Pancreas (tissue), 10 donors: Measurements from ENCODE around the gene OGFOD3. TPM values are rescaled to one million over a fixed set of nuclear protein-coding genes. Genes with fewer than 3 reads are reported as not detected.
A peak's percentile ranks its signal among the peaks of the same experiment; 100 is the strongest.
"Not testable (repeated sequence)": the region's sequence is repeated elsewhere in the genome, so short reads cannot be mapped to it uniquely, and the experiment has no call there.

Experiments
- ATAC-seq, 4 donors: fragments of 200-7000 bp; cut with Tn5 transposase; one replicate each; pipeline versions ENCODE4 v1.8.0 to v1.9.1; 2020; ENCODE audit warnings: mild to moderate bottlenecking in 4 of 4, moderate library complexity in 4 of 4
- DNase-seq, 6 donors: peaks; one replicate each; pipeline ENCODE4 v3.0.0-alpha.2; 2020
- FAIRE-seq: peaks from 2 replicates; lab custom pipeline; 2012; peaks lifted over from hg19 to GRCh38; lab: Jason Lieb, UNC
- H3K27ac ChIP-seq, 4 donors: fragments of 200-600 bp; sonication (generic); 1 replicate in 3 of 4; 2 replicates in 1 of 4; pipeline versions ENCODE4 v1.5.0 to v1.8.0; 2020
- H3K27me3 ChIP-seq, 4 donors: fragments of 200-600 bp; one replicate each; pipeline ENCODE4 v1.8.0; 2021
- H3K36me3 ChIP-seq, 3 donors: fragments of 200-600 bp; sonication (generic) in 1 of 3; one replicate each; pipeline versions ENCODE4 v1.5.0 to v1.8.0; 2020 to 2021
- H3K4me1 ChIP-seq, 3 donors: fragments of 200-600 bp; one replicate each; pipeline ENCODE4 v1.8.0; 2021
- H3K4me3 ChIP-seq, 4 donors: fragments of 200-600 bp; sonication (generic) in 2 of 4; one replicate each; pipeline versions ENCODE4 v1.5.0 to v1.8.0; 2020 to 2021
- H3K9me3 ChIP-seq, 4 donors: fragments of 200-600 bp; one replicate each; pipeline ENCODE4 v1.8.0; 2021
- WGBS, 2 donors: extraction: QIAGEN DNeasy Blood & Tissue Kit; methylation state at CpG; one replicate each; pipeline ENCODE4 v1.1.7; 2013; 5-methylcytosine and 5-hydroxymethylcytosine counted together
- intact Hi-C, 3 donors: fragments of 100-400 bp; cut with DNase I; formaldehyde crosslinking; loops; one replicate each; pipeline versions ENCODE4 v1.11.1 to v1.14.2; 2022
- polyA plus RNA-seq, 2 donors: library from polyadenylated mRNA; stranded (reverse); fragments of 200-250 nt; gene quantifications; one replicate each; pipeline ENCODE4 v1.2.3, GENCODE V29; 2013
- total RNA-seq, 6 donors: library from RNA; stranded (reverse); fragmentation: NEBNext Ultra II Directional in 4 of 6; extraction: Animal tissue kit (Norgen Biotek cat#: 25700) in 4 of 6; gene quantifications; one replicate each; pipeline versions ENCODE4 v1.2.1 to v1.2.4, GENCODE V29; 2021 to 2023
- TF ChIP-seq, protein P1 (sequence below), 4 donors: fragments of 200-600 bp; sonication (generic) in 3 of 4; IDR thresholded peaks; one replicate each; pipeline versions ENCODE4 v1.5.0 to v1.8.0; 2021; ENCODE audit warnings: antibody characterized with exemption in 4 of 4
- donor health status: healthy with polysubstance abuse.
- donor health status: DM: no; HTN: no; CAD: no; lungs with moderate emphysema.
- donor health status: DM: no; HTN: no; CAD: no.
- donor health status: control.
- donor health status: control.
- donor health status: Bipolar disorder and iron deficiency.
- donor health status: DM: yes; HTN: yes; CAD: no.
- donor health status: DM: no; HTN: no; CAD: no.
- donor health status: DM: no; HTN: no; CAD: no.
- donor health status: DM: yes; HTN: yes; CAD: no.

The OGFOD3 gene
- total and polyA plus RNA-seq, 8 donors: 17.8 to 28.0 (median 19.9) TPM

DNA sequence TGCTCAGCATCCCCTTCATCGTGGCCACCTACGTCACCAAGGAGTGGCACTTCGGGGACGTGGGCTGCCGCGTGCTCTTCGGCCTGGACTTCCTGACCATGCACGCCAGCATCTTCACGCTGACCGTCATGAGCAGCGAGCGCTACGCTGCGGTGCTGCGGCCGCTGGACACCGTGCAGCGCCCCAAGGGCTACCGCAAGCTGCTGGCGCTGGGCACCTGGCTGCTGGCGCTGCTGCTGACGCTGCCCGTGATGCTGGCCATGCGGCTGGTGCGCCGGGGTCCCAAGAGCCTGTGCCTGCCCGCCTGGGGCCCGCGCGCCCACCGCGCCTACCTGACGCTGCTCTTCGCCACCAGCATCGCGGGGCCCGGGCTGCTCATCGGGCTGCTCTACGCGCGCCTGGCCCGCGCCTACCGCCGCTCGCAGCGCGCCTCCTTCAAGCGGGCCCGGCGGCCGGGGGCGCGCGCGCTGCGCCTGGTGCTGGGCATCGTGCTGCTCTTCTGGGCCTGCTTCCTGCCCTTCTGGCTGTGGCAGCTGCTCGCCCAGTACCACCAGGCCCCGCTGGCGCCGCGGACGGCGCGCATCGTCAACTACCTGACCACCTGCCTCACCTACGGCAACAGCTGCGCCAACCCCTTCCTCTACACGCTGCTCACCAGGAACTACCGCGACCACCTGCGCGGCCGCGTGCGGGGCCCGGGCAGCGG, 43.6 kb downstream of the OGFOD3 start:
- H3K9me3 ChIP-seq: no peaks in the 10 kb centered on the region
- DNase-seq (peak in 1 of 6 donors; percentile 52), ATAC-seq (no peak), FAIRE-seq (no peak)
- intact Hi-C loops: no loop called here
- no peaks in the 10 kb centered on the region for H3K36me3 ChIP-seq
- no peak overlapping the region for H3K27ac ChIP-seq
- H3K27me3 ChIP-seq: peaks cover 0 to 18% (median 0%) of the 10 kb centered on the region in 4 donors
- H3K4me1 ChIP-seq: peaks cover 0 to 10% (median 7%) of the 10 kb centered on the region in 3 donors
- H3K4me3 ChIP-seq: no peak overlapping the region
- TF ChIP-seq, protein P1, sequence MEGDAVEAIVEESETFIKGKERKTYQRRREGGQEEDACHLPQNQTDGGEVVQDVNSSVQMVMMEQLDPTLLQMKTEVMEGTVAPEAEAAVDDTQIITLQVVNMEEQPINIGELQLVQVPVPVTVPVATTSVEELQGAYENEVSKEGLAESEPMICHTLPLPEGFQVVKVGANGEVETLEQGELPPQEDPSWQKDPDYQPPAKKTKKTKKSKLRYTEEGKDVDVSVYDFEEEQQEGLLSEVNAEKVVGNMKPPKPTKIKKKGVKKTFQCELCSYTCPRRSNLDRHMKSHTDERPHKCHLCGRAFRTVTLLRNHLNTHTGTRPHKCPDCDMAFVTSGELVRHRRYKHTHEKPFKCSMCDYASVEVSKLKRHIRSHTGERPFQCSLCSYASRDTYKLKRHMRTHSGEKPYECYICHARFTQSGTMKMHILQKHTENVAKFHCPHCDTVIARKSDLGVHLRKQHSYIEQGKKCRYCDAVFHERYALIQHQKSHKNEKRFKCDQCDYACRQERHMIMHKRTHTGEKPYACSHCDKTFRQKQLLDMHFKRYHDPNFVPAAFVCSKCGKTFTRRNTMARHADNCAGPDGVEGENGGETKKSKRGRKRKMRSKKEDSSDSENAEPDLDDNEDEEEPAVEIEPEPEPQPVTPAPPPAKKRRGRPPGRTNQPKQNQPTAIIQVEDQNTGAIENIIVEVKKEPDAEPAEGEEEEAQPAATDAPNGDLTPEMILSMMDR (IDR thresholded peaks at IDR 0.05): no peak
- WGBS, 2 donors: 56 to 69% methylated on average over 77 to 79 of the region's 79 CpGs

DNA sequence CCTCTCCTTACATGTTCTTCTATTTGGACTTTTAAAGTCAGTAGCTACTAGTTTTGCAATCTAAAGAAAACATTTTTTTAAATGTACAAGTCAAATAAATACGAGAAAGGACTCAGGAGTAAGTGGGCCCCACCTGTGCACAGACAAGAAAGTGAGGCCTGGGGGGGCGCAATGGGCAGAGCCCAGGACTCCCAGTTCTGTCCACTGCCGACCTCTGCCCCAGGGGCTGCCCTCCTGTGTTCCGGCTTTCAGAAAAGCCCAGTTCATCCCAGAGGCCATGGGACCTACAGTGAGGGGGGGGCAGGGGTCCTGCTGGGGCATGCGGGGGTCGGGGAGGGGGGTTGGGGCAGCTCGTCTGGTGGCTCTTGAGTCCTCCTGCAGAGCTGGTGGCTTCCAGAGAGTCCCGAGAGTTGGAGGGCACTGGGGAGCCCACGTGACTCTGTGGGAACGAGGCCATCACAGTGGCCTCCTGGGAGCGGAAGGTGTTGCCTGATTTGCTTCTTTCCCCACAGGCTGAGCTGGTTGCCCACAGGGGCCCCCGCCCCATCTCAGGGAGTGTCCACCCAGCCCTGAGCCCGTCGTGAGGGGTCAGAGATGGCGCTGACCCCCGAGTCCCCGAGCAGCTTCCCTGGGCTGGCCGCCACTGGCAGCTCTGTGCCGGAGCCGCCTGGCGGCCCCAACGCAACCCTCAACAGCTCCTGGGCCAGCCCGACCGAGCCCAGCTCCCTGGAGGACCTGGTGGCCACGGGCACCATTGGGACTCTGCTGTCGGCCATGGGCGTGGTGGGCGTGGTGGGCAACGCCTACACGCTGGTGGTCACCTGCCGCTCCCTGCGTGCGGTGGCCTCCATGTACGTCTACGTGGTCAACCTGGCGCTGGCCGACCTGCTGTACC, 44.4 kb downstream of the OGFOD3 start:
- Histone ChIP-seq H3K9me3 (no peaks in the 10 kb centered on the region), H3K4me1 (peaks cover 0 to 10% (median 7%) of the 10 kb centered on the region in 3 donors), H3K27ac (no peak overlapping the region), H3K4me3 (no peak overlapping the region), H3K27me3 (peaks cover 0 to 18% (median 0%) of the 10 kb centered on the region in 4 donors), H3K36me3 (no peaks in the 10 kb centered on the region)
- WGBS, 2 donors: 86 to 88% methylated on average over 37 of the region's 37 CpGs
- intact Hi-C loops: no loop called here
- peak in 1 of 6 donors; percentile 75 for DNase-seq
- TF ChIP-seq, protein P1 (IDR thresholded peaks at IDR 0.05): no peak
- no peak for ATAC-seq
- FAIRE-seq: no peak

DNA sequence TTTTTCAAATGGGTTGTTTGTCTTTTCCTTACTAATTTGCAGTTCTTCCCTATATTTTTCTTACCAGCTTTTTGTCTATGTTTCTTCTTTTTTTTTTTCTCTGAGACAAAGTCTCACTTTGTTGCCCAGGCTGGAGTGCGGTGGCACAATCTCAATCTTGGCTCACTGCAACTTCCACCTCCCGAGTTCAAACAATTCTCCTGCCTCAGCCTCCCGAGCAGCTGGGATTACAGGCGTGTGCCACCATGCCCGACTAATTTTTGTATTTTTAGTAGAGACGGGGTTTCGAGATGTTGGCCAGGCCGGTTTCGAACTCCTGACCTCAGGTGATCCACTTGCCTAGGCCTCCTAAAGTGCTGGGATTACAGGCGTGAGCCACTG, 45.3 kb downstream of the OGFOD3 start:
- H3K4me3 ChIP-seq: peak overlapping the region in 1 of 4 donors; percentile 47
- 75 to 83% methylated on average over 10 of the region's 10 CpGs for WGBS, 2 donors
- FAIRE-seq, H3K36me3 ChIP-seq, ATAC-seq, intact Hi-C loops, H3K27ac ChIP-seq, H3K9me3 ChIP-seq, DNase-seq: not testable (repeated sequence)
- peaks cover 0 to 10% (median 7%) of the 10 kb centered on the region in 3 donors for H3K4me1 ChIP-seq
- peaks cover 0 to 10% (median 0%) of the 10 kb centered on the region in 4 donors for H3K27me3 ChIP-seq

DNA sequence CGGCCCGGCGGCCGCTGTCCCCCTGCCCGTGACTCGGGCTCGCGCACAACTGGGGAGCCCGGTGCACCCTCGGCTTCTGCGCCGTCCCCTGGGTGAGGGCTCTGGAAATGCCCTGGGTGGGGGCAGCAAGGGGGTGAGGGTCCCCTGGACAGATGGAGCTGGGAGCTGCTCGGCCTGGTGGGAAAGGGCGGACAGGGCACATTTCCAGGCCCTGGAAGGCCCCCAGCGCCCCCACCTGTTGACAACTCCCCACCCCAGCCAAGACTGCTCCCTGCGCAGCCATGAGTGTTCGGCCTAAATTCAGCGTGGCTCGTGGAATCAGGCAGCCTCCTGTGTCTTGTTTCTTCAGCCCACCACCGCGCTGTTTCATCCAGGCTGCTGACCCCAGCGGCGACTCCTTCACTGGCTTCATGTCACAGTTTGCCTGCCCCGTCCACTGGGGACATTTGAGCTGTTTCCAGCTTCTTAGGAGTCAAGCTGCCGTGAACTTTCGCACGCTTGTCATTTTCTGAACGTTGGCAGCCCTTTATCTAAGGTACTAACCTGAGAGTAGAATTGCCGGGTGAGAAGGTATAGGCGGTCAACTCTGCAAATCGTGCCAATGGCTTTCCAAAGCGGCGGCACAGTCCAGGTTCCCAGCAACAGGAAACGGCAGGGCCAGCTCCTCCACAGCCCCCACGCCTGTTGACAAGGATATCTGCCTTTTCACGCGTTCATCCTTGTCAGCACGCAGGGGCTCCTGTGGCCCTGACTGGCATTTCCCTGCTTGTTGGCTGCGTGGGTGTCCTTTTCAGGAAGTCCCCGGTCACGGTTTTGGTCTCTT, 45.9 kb downstream of the OGFOD3 start:
- WGBS, 2 donors: 17 to 25% methylated on average over 30 to 41 of the region's 41 CpGs
- intact Hi-C loops: no loop called here
- Histone ChIP-seq H3K27me3 (peaks cover 0 to 7% (median 0%) of the 10 kb centered on the region in 4 donors), H3K4me1 (peaks cover 0 to 10% (median 7%) of the 10 kb centered on the region in 3 donors), H3K27ac (no peak overlapping the region), H3K4me3 (peak overlapping the region in 2 of 4 donors; percentile 36 to 47), H3K9me3 (no peaks in the 10 kb centered on the region), H3K36me3 (no peaks in the 10 kb centered on the region)
- FAIRE-seq (no peak), ATAC-seq (peak; percentile 67 to 82 (median 75)), DNase-seq (peak in 3 of 6 donors; percentile 46 to 79 (median 78))
- TF ChIP-seq, protein P1 (IDR thresholded peaks at IDR 0.05): no peak
